Measurements from ENCODE around the gene MED23.

- TF ChIP-seq PATZ1 (CRISPR knock-in tag; IDR thresholded peaks at IDR 0.05; ENCODE audit: borderline replicate concordance) (no peak), PPARA (CRISPR knock-in tag; IDR thresholded peaks at IDR 0.05; ENCODE audit: borderline replicate concordance) (no peak), ZNF70 (CRISPR knock-in tag; IDR thresholded peaks at IDR 0.05) (no peak), CSDC2 (CRISPR knock-in tag; IDR thresholded peaks at IDR 0.05) (no peak), ISL1 (CRISPR knock-in tag; IDR thresholded peaks at IDR 0.05) (no peak), TSHZ2 (CRISPR knock-in tag; IDR thresholded peaks at IDR 0.05) (no peak), TOX (CRISPR knock-in tag; IDR thresholded peaks at IDR 0.05; ENCODE audit: borderline replicate concordance) (no peak), TCF4 (CRISPR knock-in tag; IDR thresholded peaks at IDR 0.05; ENCODE audit: borderline replicate concordance) (no peak), ZFP30 (CRISPR knock-in tag; IDR thresholded peaks at IDR 0.05) (no peak), OSR1 (CRISPR knock-in tag; IDR thresholded peaks at IDR 0.05) (no peak), ARNTL (CRISPR knock-in tag; IDR thresholded peaks at IDR 0.05; ENCODE audit: borderline replicate concordance, low read depth) (no peak), RARB (CRISPR knock-in tag; IDR thresholded peaks at IDR 0.05) (no peak), ESRRG (CRISPR knock-in tag; IDR thresholded peaks at IDR 0.05) (no peak), CREB5 (CRISPR knock-in tag; IDR thresholded peaks at IDR 0.05; ENCODE audit: low read depth) (no peak)
Measured at GRCh38 chr6:131651782-131652181, 23.7 kb upstream of the MED23 start.
